Vein endothelial cell (primary cell): ENCODE data around the gene AFM. TPM values are rescaled to one million over a fixed set of nuclear protein-coding genes. Genes with fewer than 3 reads are reported as not detected.

Source experiments
- small RNA-seq: library from RNA; depleted of rRNA; stranded (forward); fragments of <200 nt; gene quantifications from one replicate; pipeline ENCODE3, GENCODE V24; 2012
- total RNA-seq: library from RNA; depleted of rRNA; stranded (reverse); fragments of >200 nt; gene quantifications from 2 replicates; pipeline ENCODE4 v1.2.3, GENCODE V29; 2012

Gene AFM
- total RNA-seq, result not detected in 2 replicates

GRCh38 chr4:73481358-73481757 lies at the start of gene AFM:
Gene AFM (plus strand): TSS chr4:73481745. CDS start chr4:73481776, 31 bp downstream.

GRCh38 chr4:73435984-73436383 lies 45.6 kb upstream of the AFM start, which contains the start of gene AFP:
Gene AFP (plus strand): TSS chr4:73436221. CDS start chr4:73436263, 42 bp downstream.

Small RNA genes lying within 50 kb of the gene (small RNA-seq; reads per million reads assigned to genes)
- gene AC074250.1, result not detected

Other genes with a start within 250 kb of the AFM start
- 71.2 and 83.6 TPM in 2 replicates for gene ANKRD17, start 222.9 kb upstream of the AFM start, total RNA-seq
- not detected in 2 replicates for gene ALB, start 77.5 kb upstream of the AFM start, total RNA-seq
- gene AFP, start 45.5 kb upstream of the AFM start, total RNA-seq, result not detected in 2 replicates
- not detected in 2 replicates for gene RASSF6, start 138.7 kb downstream of the AFM start, total RNA-seq